SU-DHL-6 (cell line): ENCODE data around the gene TBR1.

Experiments
- H2AFZ ChIP-seq: fragments of 200-600 bp; sonication (generic); 2 replicates; pipeline ENCODE4 v1.6.1; 2014; ENCODE audit warnings: low read depth, mild to moderate bottlenecking, moderate library complexity, mixed read lengths, antibody characterized with exemption, low read length; ENCODE audit not compliant: severe bottlenecking
- H3F3A ChIP-seq: fragments of 200-600 bp; shearing (Covaris generic); 2 replicates; pipeline ENCODE4 v1.6.0; 2016; ENCODE audit warnings: antibody characterized with exemption, mild to moderate bottlenecking; ENCODE audit not compliant: insufficient read depth
- H3K27ac ChIP-seq: fragments of 200-600 bp; sonication (generic); 2 replicates; pipeline ENCODE4 v1.5.1; 2016; ENCODE audit warnings: low read depth, mild to moderate bottlenecking, low read length, moderate library complexity, mixed read lengths
- H3K27me3 ChIP-seq: fragments of 200-600 bp; sonication (generic), shearing (Covaris generic); 2 replicates; pipeline ENCODE4 v1.6.0; 2014; ENCODE audit warnings: mild to moderate bottlenecking, low read length
- H3K36me3 ChIP-seq: fragments of 200-600 bp; sonication (generic); 2 replicates; pipeline ENCODE4 v1.6.1; 2014; ENCODE audit warnings: mild to moderate bottlenecking, low read length, mixed read lengths
- H3K4me2 ChIP-seq: fragments of 300-600, 200-600 bp; shearing (Covaris generic), sonication (generic); 2 replicates; pipeline ENCODE4 v1.6.0; 2014; ENCODE audit warnings: low read length, low read depth, mild to moderate bottlenecking; ENCODE audit not compliant: poor library complexity, severe bottlenecking
- H3K4me3 ChIP-seq: fragments of 200-600 bp; sonication (generic); 2 replicates; pipeline ENCODE4 v1.5.1; 2014; ENCODE audit warnings: antibody characterized with exemption, low read length, mild to moderate bottlenecking, mixed read lengths; ENCODE audit not compliant: insufficient read depth, poor library complexity, severe bottlenecking
- H3K79me2 ChIP-seq: fragments of 200-600 bp; sonication (generic); 2 replicates; pipeline ENCODE4 v1.6.1; 2014; ENCODE audit warnings: mild to moderate bottlenecking, low read length, moderate library complexity; ENCODE audit not compliant: insufficient read depth
- H3K9ac ChIP-seq: fragments of 200-600 bp; sonication (generic); 2 replicates; pipeline ENCODE4 v1.7.0; 2014; ENCODE audit warnings: mild to moderate bottlenecking, low read length
- H3K9me2 ChIP-seq: fragments of 200-600 bp; sonication (generic); replicated peaks from 2 replicates; pipeline ENCODE4 v1.6.1; 2014; ENCODE audit warnings: low read length; ENCODE audit not compliant: insufficient read depth
- H3K9me3 ChIP-seq: fragments of 200-600 bp; sonication (generic); 2 replicates; pipeline ENCODE4 v1.6.1; 2014; ENCODE audit warnings: low read length, mixed read lengths; ENCODE audit not compliant: insufficient read depth
- H4K20me1 ChIP-seq: fragments of 200-600 bp; sonication (generic); 2 replicates; pipeline ENCODE4 v1.6.1; 2014; ENCODE audit warnings: low read depth, mild to moderate bottlenecking, antibody characterized with exemption, low read length, moderate library complexity, mixed read lengths
- EZH2phosphoT487 ChIP-seq: fragments of 200-600 bp; sonication (generic), shearing (Covaris generic); conservative IDR thresholded peaks from 2 replicates; pipeline ENCODE4 v1.6.1; 2018; ENCODE audit warnings: mild to moderate bottlenecking, antibody characterized with exemption, low read length, moderate library complexity, mixed read lengths
- TF ChIP-seq, protein P1 (sequence below): fragments of 200-600 bp; sonication (generic); IDR thresholded peaks from one replicate; pipeline ENCODE4 v1.5.1; 2017; ENCODE audit warnings: antibody characterized with exemption, mild to moderate bottlenecking, low read length, moderate library complexity; ENCODE audit not compliant: insufficient read depth, poor library complexity, severe bottlenecking

TBR1 gene

DNA sequence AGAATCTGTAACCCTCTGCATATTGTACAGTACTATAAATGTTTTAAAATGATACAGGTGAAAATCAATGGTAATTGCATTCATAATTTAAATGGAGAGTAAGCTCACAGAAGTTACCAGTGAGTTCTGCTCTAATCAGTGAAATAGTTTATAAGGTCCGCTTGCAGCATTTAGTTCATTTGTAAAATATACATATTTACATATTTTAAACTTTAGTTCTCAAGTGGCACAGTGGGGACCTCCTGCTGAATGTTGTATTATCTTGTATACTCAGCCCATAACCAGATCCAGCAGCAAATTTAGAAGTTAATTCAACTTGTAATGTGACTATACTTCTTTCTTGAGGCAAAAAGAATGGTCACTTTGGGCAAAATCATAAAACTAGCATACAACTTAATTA, 41.7 kb upstream of the TBR1 start:
- no peak overlapping the region for H3K9ac ChIP-seq
- no peaks in the 10 kb centered on the region; the same call in 1 of the 2 replicates for H3K79me2 ChIP-seq
- H3K27ac ChIP-seq: no peak overlapping the region
- no peak overlapping the region for H3K4me3 ChIP-seq
- no peaks in the 10 kb centered on the region for H3K27me3 ChIP-seq
- H3K9me3 ChIP-seq: no peaks in the 10 kb centered on the region
- H3K9me2 ChIP-seq: no peaks in the 10 kb centered on the region
- peaks cover 30% of the 10 kb centered on the region for H3K36me3 ChIP-seq
- no peaks in the 10 kb centered on the region for H3F3A ChIP-seq
- TF ChIP-seq EZH2phosphoT487: no peak
- TF ChIP-seq, protein P1, sequence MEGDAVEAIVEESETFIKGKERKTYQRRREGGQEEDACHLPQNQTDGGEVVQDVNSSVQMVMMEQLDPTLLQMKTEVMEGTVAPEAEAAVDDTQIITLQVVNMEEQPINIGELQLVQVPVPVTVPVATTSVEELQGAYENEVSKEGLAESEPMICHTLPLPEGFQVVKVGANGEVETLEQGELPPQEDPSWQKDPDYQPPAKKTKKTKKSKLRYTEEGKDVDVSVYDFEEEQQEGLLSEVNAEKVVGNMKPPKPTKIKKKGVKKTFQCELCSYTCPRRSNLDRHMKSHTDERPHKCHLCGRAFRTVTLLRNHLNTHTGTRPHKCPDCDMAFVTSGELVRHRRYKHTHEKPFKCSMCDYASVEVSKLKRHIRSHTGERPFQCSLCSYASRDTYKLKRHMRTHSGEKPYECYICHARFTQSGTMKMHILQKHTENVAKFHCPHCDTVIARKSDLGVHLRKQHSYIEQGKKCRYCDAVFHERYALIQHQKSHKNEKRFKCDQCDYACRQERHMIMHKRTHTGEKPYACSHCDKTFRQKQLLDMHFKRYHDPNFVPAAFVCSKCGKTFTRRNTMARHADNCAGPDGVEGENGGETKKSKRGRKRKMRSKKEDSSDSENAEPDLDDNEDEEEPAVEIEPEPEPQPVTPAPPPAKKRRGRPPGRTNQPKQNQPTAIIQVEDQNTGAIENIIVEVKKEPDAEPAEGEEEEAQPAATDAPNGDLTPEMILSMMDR: no peak
- no peak overlapping the region for H3K4me2 ChIP-seq
- H4K20me1 ChIP-seq: no peaks in the 10 kb centered on the region
- H2AFZ ChIP-seq: no peak overlapping the region

GRCh38 chr2:161379740-161380139, 36.4 kb upstream of the TBR1 start:
- Histone ChIP-seq H4K20me1 (no peaks in the 10 kb centered on the region), H3K27me3 (no peaks in the 10 kb centered on the region), H3K9ac (no peak overlapping the region), H3K4me2 (no peak overlapping the region), H2AFZ (no peak overlapping the region), H3K9me2 (no peaks in the 10 kb centered on the region), H3K4me3 (no peak overlapping the region), H3F3A (no peaks in the 10 kb centered on the region), H3K27ac (no peak overlapping the region), H3K36me3 (0 out of 2 replicates have a peak, but pooled peaks cover 7% of the 10 kb centered on the region), H3K79me2 (no peaks in the 10 kb centered on the region), H3K9me3 (no peaks in the 10 kb centered on the region)
- no peak for TF ChIP-seq EZH2phosphoT487
- TF ChIP-seq, protein P1: no peak

GRCh38 chr2:161381546-161381945, 34.6 kb upstream of the TBR1 start:
- H3K36me3 ChIP-seq: 0 out of 2 replicates have a peak, but pooled peaks cover 7% of the 10 kb centered on the region
- TF ChIP-seq, protein P1: no peak
- TF ChIP-seq EZH2phosphoT487: no peak
- H3F3A ChIP-seq: no peaks in the 10 kb centered on the region
- no peak overlapping the region for H3K27ac ChIP-seq
- no peaks in the 10 kb centered on the region for H3K79me2 ChIP-seq
- no peaks in the 10 kb centered on the region for H3K27me3 ChIP-seq
- H4K20me1 ChIP-seq: no peaks in the 10 kb centered on the region
- no peaks in the 10 kb centered on the region for H3K9me3 ChIP-seq
- H3K9ac ChIP-seq: no peak overlapping the region
- H3K9me2 ChIP-seq: no peaks in the 10 kb centered on the region
- H3K4me2 ChIP-seq: no peak overlapping the region
- no peak overlapping the region for H3K4me3 ChIP-seq
- no peak overlapping the region for H2AFZ ChIP-seq
